Natural killer cell (primary cell): ENCODE measurements around the gene TMED5. TPM values are rescaled to one million over a fixed set of nuclear protein-coding genes. Genes with fewer than 3 reads are reported as not detected.
A peak's percentile ranks its signal among the peaks of the same experiment; 100 is the strongest.
"Not testable (repeated sequence)": the region's sequence is repeated elsewhere in the genome, so short reads cannot be mapped to it uniquely, and the experiment has no call there.

Experiments
- ATAC-seq, 3 donors: fragments of 150-1000 bp in 2 of 3; fragments of 200-7000 bp in 1 of 3; cut with Tn5 transposase; 1 replicate in 1 of 3; 2 replicates in 2 of 3; pipeline ENCODE4 v1.10.0; 2021; ENCODE audit warnings: mild to moderate bottlenecking in 2 of 3, moderate library complexity in 2 of 3
- DNase-seq, 2 donors: peaks; one replicate each; pipeline versions ENCODE4 v3.0.0 to v3.0.0-alpha.2; 2013 to 2021; ENCODE audit warnings: mixed read lengths in 1 of 2
- H3K27ac ChIP-seq: one replicate; pipeline ENCODE4 v1.5.1; 2013; ENCODE audit warnings: mild to moderate bottlenecking, low read length
- H3K27me3 ChIP-seq: one replicate; pipeline ENCODE4 v1.6.1; 2013; ENCODE audit warnings: low read length; ENCODE audit not compliant: control insufficient read depth, insufficient read depth
- H3K36me3 ChIP-seq: one replicate; pipeline ENCODE4 v1.6.1; 2013; ENCODE audit warnings: low read length; ENCODE audit not compliant: control insufficient read depth, insufficient read depth
- H3K4me1 ChIP-seq: one replicate; pipeline ENCODE4 v1.6.1; 2013; ENCODE audit warnings: low read length; ENCODE audit not compliant: control insufficient read depth, insufficient read depth
- H3K4me3 ChIP-seq: one replicate; pipeline ENCODE4 v1.5.1; 2013; ENCODE audit warnings: low read length
- H3K9me3 ChIP-seq: one replicate; pipeline ENCODE4 v1.6.1; 2013; ENCODE audit warnings: low read length; ENCODE audit not compliant: control insufficient read depth, insufficient read depth
- H3K27ac Mint-ChIP-seq, 2 donors: one replicate each; pipeline ENCODE4 v1.8.0; 2022; ENCODE audit warnings: mild to moderate bottlenecking in 2 of 2, mixed read lengths in 2 of 2, moderate library complexity in 1 of 2
- H3K27me3 Mint-ChIP-seq, 2 donors: one replicate each; pipeline ENCODE4 v1.8.0; 2022; ENCODE audit warnings: low read depth in 2 of 2, mixed read lengths in 2 of 2
- H3K36me3 Mint-ChIP-seq: one replicate; pipeline ENCODE4 v1.8.0; 2022; ENCODE audit warnings: mixed read lengths
- H3K4me1 Mint-ChIP-seq, 2 donors: one replicate each; pipeline ENCODE4 v1.8.0; 2022; ENCODE audit warnings: mixed read lengths in 2 of 2
- H3K4me3 Mint-ChIP-seq: one replicate; pipeline ENCODE4 v1.8.0; 2022; ENCODE audit warnings: mild to moderate bottlenecking, moderate library complexity, mixed read lengths
- H3K9me3 Mint-ChIP-seq, 2 donors: one replicate each; pipeline ENCODE4 v1.8.0; 2022; ENCODE audit warnings: mixed read lengths in 2 of 2
- WGBS: methylation state at CpG from one replicate; pipeline ENCODE4 v1.1.7; 2013; ENCODE audit warnings: missing lambda C conversion rate; ENCODE audit not compliant: insufficient coverage; 5-methylcytosine and 5-hydroxymethylcytosine counted together
- intact Hi-C: fragments of 100-400 bp; cut with micrococcal nuclease; formaldehyde crosslinking; loops from one replicate; pipeline ENCODE4 v1.14.2; 2022
- total RNA-seq, 4 donors: library from RNA; stranded (reverse); fragments of 120-200 nt in 1 of 4; gene quantifications; one replicate each; pipeline versions ENCODE4 v1.2.3 to v1.2.4, GENCODE V29; 2013 to 2022
- TF ChIP-seq, protein P1 (sequence below): fragments of 200-600 bp; IDR thresholded peaks from one replicate; pipeline ENCODE4 v1.8.0; 2022; ENCODE audit warnings: antibody characterized with exemption

Gene TMED5
- total RNA-seq, 3 donors from 2014 or later (not counting 1 experiment from before 2014, with no cell fraction given), result 64.6 to 73.5 (median 67.0) TPM

DNA sequence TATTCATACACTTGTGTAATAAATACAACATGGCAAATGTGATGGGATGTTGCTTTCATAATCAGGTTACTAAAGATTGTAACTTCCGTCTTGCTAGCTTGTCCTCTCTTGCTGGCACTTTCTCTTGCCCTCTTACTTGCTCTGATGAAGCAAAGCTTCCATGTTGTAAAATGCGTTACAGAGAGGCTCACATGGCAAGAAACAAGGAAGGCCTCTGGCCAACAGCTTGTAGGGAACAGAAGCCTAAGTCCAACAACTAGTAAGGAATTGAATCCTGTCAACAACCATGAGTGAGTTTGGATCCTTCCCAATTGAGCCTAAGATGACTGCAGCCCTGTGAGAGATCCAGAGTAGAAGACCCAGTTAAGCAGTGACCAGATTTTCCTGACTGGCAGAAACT is 15.4 kb downstream of the TMED5 start:
- Mint-ChIP-seq H3K9me3 (peaks cover 0 to 2% of the 10 kb centered on the region in 2 donors), H3K4me3 (no peak overlapping the region), H3K4me1 (peaks cover 63 to 67% of the 10 kb centered on the region in 2 donors), H3K27ac (peak overlapping the region; percentile 42 to 76), H3K27me3 (no peaks in the 10 kb centered on the region), H3K36me3 (no peaks in the 10 kb centered on the region)
- Histone ChIP-seq H3K9me3 (no peaks in the 10 kb centered on the region), H3K27ac (no peak overlapping the region), H3K4me3 (no peak overlapping the region), H3K27me3 (no peaks in the 10 kb centered on the region), H3K4me1 (no peaks in the 10 kb centered on the region), H3K36me3 (peaks cover 1% of the 10 kb centered on the region)
- 97% methylated on average over 2 of the region's 2 CpGs for WGBS
- no peak for ATAC-seq
- intact Hi-C loops, result no loop called here
- TF ChIP-seq, protein P1, sequence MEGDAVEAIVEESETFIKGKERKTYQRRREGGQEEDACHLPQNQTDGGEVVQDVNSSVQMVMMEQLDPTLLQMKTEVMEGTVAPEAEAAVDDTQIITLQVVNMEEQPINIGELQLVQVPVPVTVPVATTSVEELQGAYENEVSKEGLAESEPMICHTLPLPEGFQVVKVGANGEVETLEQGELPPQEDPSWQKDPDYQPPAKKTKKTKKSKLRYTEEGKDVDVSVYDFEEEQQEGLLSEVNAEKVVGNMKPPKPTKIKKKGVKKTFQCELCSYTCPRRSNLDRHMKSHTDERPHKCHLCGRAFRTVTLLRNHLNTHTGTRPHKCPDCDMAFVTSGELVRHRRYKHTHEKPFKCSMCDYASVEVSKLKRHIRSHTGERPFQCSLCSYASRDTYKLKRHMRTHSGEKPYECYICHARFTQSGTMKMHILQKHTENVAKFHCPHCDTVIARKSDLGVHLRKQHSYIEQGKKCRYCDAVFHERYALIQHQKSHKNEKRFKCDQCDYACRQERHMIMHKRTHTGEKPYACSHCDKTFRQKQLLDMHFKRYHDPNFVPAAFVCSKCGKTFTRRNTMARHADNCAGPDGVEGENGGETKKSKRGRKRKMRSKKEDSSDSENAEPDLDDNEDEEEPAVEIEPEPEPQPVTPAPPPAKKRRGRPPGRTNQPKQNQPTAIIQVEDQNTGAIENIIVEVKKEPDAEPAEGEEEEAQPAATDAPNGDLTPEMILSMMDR, result no peak
- no peak for DNase-seq

DNA sequence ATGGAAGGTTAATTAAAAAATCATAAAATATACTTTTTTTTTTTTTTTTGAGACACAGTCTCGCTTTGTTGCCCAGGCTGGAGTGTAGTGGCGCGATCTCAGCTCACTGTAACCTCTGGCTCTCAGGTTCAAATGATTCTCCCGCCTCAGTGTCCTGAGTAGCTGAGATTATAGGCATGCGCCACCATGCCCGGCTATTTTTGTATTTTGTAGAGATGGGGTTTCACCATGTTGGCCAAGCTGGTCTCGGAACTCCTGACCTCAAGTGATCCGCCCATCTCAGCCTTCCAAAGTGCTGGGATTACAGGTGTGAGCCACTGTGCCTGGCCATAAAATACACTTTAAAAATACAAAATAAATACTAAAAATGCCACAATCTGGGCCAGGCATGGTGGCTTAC is 16.9 kb downstream of the TMED5 start:
- H3K27ac Mint-ChIP-seq, H3K4me3 ChIP-seq, H3K9me3 Mint-ChIP-seq, H3K9me3 ChIP-seq, H3K4me1 ChIP-seq, H3K4me3 Mint-ChIP-seq, H3K27me3 ChIP-seq, H3K36me3 Mint-ChIP-seq, H3K27ac ChIP-seq, ATAC-seq, intact Hi-C loops, H3K27me3 Mint-ChIP-seq, DNase-seq: not testable (repeated sequence)
- H3K4me1 Mint-ChIP-seq, result peaks cover 51 to 63% of the 10 kb centered on the region in 2 donors
- peaks cover 12% of the 10 kb centered on the region for H3K36me3 ChIP-seq
- 94% methylated on average over 8 of the region's 8 CpGs for WGBS

DNA sequence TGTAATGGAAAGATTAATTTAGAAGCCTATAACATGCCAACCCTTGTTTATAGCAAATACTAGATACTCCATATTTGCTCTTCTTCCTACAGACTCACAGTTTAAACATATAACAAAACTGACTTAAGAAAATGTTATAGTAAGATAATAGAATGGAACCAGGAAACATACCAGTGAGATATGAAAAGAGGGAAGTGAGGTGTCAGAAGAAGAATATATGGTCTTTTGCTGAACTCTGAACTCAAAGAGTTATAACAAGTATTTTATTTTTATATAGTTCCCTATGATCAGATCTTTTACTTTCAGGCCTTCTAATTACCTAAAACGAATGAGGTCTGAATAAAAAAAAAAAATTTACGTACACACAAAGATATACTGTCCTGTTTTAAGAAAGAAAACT is 20.9 kb downstream of the TMED5 start:
- no peak for ATAC-seq
- no peaks in the 10 kb centered on the region for H3K27me3 Mint-ChIP-seq
- Histone ChIP-seq H3K27ac (no peak overlapping the region), H3K27me3 (no peaks in the 10 kb centered on the region), H3K36me3 (peaks cover 41% of the 10 kb centered on the region), H3K4me1 (peaks cover 3% of the 10 kb centered on the region), H3K9me3 (no peaks in the 10 kb centered on the region), H3K4me3 (no peak overlapping the region)
- H3K36me3 Mint-ChIP-seq, result no peaks in the 10 kb centered on the region
- WGBS, result 100% methylated on average over 1 of the region's 2 CpGs
- DNase-seq, result no peak
- TF ChIP-seq, protein P1, result no peak
- H3K4me1 Mint-ChIP-seq, result peaks cover 25 to 35% of the 10 kb centered on the region in 2 donors
- H3K4me3 Mint-ChIP-seq, result no peak overlapping the region
- intact Hi-C loops, result no loop called here
- no peaks in the 10 kb centered on the region for H3K9me3 Mint-ChIP-seq
- peak overlapping the region; percentile 14 to 32 for H3K27ac Mint-ChIP-seq

DNA sequence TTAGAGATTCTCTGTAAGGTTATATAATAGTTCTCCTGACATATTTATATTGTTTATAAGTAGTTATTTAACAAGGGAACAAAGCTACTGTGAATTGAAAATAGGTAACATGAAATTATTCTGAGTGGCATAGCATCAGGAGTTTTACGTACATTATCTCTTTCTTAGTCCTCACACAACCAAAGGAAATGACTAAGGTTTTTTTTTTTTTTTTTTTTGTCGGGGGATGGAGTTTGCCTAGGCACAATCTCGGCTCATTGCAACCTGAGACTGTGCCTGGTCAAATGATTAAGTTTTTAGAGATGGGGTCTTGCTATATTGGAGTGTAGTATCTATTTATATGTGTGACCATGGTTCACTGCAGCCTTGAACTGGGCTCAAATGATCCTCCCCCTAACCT is 24.9 kb downstream of the TMED5 start:
- TF ChIP-seq, protein P1, result no peak
- Mint-ChIP-seq H3K4me3 (no peak overlapping the region), H3K27me3 (no peaks in the 10 kb centered on the region), H3K4me1 (peaks cover 12 to 22% of the 10 kb centered on the region in 2 donors), H3K36me3 (no peaks in the 10 kb centered on the region), H3K27ac (peak overlapping the region in 1 of 2 donors; percentile 66), H3K9me3 (no peaks in the 10 kb centered on the region)
- intact Hi-C loops, result no loop called here
- H3K4me3 ChIP-seq, result no peak overlapping the region
- no CpG with 5 or more reads among the region's 3 CpGs for WGBS
- H3K27ac ChIP-seq, result no peak overlapping the region
- ATAC-seq, result peak in 1 of 3 donors; percentile 57
- no peak for DNase-seq
- H3K9me3 ChIP-seq, result no peaks in the 10 kb centered on the region
- H3K27me3 ChIP-seq, result no peaks in the 10 kb centered on the region
- H3K4me1 ChIP-seq, result peaks cover 3% of the 10 kb centered on the region
- H3K36me3 ChIP-seq, result peaks cover 66% of the 10 kb centered on the region
